GM19193 (cell line): Measurements from ENCODE around the gene UTS2R.

Experiments
- POLR2A ChIP-seq: IDR thresholded peaks from 4 replicates; pipeline ENCODE4 v1.6.1; 2011; ENCODE audit not compliant: insufficient read depth, insufficient read length; ENCODE audit errors: extremely low read depth

UTS2R gene

GRCh38 chr17:82377924-82378740 is 6.6 kb downstream of the UTS2R start:
- no peak for TF ChIP-seq POLR2A

GRCh38 chr17:82378741-82379021 is 7.1 kb downstream of the UTS2R start:
- no peak for TF ChIP-seq POLR2A

GRCh38 chr17:82380860-82381702 is 9.5 kb downstream of the UTS2R start:
- TF ChIP-seq POLR2A, result no peak

GRCh38 chr17:82382933-82383255 is 11.3 kb downstream of the UTS2R start:
- no peak for TF ChIP-seq POLR2A

GRCh38 chr17:82383411-82383810 is 11.8 kb downstream of the UTS2R start:
- no peak for TF ChIP-seq POLR2A

GRCh38 chr17:82384051-82384729 is 12.6 kb downstream of the UTS2R start:
- TF ChIP-seq POLR2A, result no peak

- TF ChIP-seq POLR2A, result no peak
Observed at GRCh38 chr17:82384730-82385481, 13.3 kb downstream of the UTS2R start.

GRCh38 chr17:82385559-82386254 is 14.1 kb downstream of the UTS2R start:
- TF ChIP-seq POLR2A, result no peak

- no peak for TF ChIP-seq POLR2A
Observed at GRCh38 chr17:82386255-82386831, 14.8 kb downstream of the UTS2R start.

GRCh38 chr17:82386881-82387704 is 15.5 kb downstream of the UTS2R start:
- TF ChIP-seq POLR2A, result no peak

GRCh38 chr17:82387705-82388106 is 16.1 kb downstream of the UTS2R start:
- no peak for TF ChIP-seq POLR2A

- no peak for TF ChIP-seq POLR2A
Observed at GRCh38 chr17:82388223-82388921, 16.8 kb downstream of the UTS2R start.

- no peak for TF ChIP-seq POLR2A
Observed at GRCh38 chr17:82388922-82389283, 17.3 kb downstream of the UTS2R start.
